Activated CD4-positive, alpha-beta T cell treated with anti-CD3 and anti-CD28 coated beads for 36 hours (primary cell): ENCODE measurements around the gene TSPAN14. TPM values are rescaled to one million over a fixed set of nuclear protein-coding genes. Genes with fewer than 3 reads are reported as not detected.

Experiments
- ATAC-seq: fragments of 200-7000 bp; cut with Tn5 transposase; one replicate; pipeline ENCODE4 v1.10.0; 2021; ENCODE audit warnings: mild to moderate bottlenecking, moderate library complexity
- CTCF ChIA-PET: fragments of 350-600 bp; sonication (Branson Sonifier 250); formaldehyde crosslinking; loops from one replicate; lab custom pipeline; 2021; ENCODE audit warnings: antibody characterized with exemption; lab: Charles Lee
- POLR2A ChIA-PET: fragments of 350-600 bp; sonication (Branson Sonifier 250); formaldehyde crosslinking; loops from one replicate; lab custom pipeline; 2021; ENCODE audit warnings: antibody characterized with exemption, inconsistent platforms; lab: Charles Lee
- DNase-seq: peaks from one replicate; pipeline ENCODE4 v3.0.0-alpha.2; 2020
- H3K27ac Mint-ChIP-seq: one replicate; pipeline ENCODE4 v1.8.0; 2021; ENCODE audit warnings: mixed read lengths
- H3K27me3 Mint-ChIP-seq: one replicate; pipeline ENCODE4 v1.8.0; 2021; ENCODE audit warnings: mixed read lengths
- H3K36me3 Mint-ChIP-seq: one replicate; pipeline ENCODE4 v1.8.0; 2021; ENCODE audit warnings: low read depth, mixed read lengths
- H3K4me1 Mint-ChIP-seq: one replicate; pipeline ENCODE4 v1.8.0; 2021; ENCODE audit warnings: mixed read lengths
- H3K4me3 Mint-ChIP-seq: one replicate; pipeline ENCODE4 v1.8.0; 2021; ENCODE audit warnings: mild to moderate bottlenecking, moderate library complexity, mixed read lengths
- H3K9me3 Mint-ChIP-seq: one replicate; pipeline ENCODE4 v1.8.0; 2021; ENCODE audit warnings: low read depth, mixed read lengths
- intact Hi-C, 2 experiments: fragments of 100-400 bp; cut with DNase I in 1 of 2; cut with micrococcal nuclease in 1 of 2; formaldehyde crosslinking; loops; one replicate each; pipeline versions ENCODE4 v1.14.2 to v1.15.1; 2022 to 2024; cut with DNase I, micrococcal nuclease
- total RNA-seq, 2 experiments: library from RNA; stranded (reverse); gene quantifications; one replicate each; pipeline ENCODE4 v1.2.3, GENCODE V29; 2021

Gene TSPAN14
- total RNA-seq, 2 experiments from 2014 or later = 37.6 to 43.8 TPM

GRCh38 chr10:80486785-80487420 is 32.8 kb downstream of the TSPAN14 start:
- Mint-ChIP-seq H3K9me3 (no peaks in the 10 kb centered on the region), H3K36me3 (peaks cover 40% of the 10 kb centered on the region), H3K4me3 (peak overlapping the region; percentile 54), H3K4me1 (peaks cover 97% of the 10 kb centered on the region), H3K27me3 (no peaks in the 10 kb centered on the region), H3K27ac (peak overlapping the region; percentile 95)
- intact Hi-C loops = loop anchor here in 1 of 2 experiments (1.0 kb wide), 1 partner anchor 28 kb away; no protein-coding TSS in a partner anchor
- ATAC-seq (no peak), DNase-seq (peak; percentile 18)
- ChIA-PET POLR2A (interaction anchor here (1.4 to 2.7 kb wide), 2 partner anchors 13 kb away, joined by 5 to 18 read pairs; no protein-coding TSS in a partner anchor), CTCF (interaction anchor here (1.2 to 9.0 kb wide), 7 partner anchors 13 to 43 kb away, joined by 3 to 122 read pairs (median 10); no protein-coding TSS in a partner anchor)

GRCh38 chr10:80487421-80487785 is 33.3 kb downstream of the TSPAN14 start:
- intact Hi-C loops = loop anchor here in 1 of 2 experiments (1.0 kb wide), 1 partner anchor 28 kb away; no protein-coding TSS in a partner anchor

DNA sequence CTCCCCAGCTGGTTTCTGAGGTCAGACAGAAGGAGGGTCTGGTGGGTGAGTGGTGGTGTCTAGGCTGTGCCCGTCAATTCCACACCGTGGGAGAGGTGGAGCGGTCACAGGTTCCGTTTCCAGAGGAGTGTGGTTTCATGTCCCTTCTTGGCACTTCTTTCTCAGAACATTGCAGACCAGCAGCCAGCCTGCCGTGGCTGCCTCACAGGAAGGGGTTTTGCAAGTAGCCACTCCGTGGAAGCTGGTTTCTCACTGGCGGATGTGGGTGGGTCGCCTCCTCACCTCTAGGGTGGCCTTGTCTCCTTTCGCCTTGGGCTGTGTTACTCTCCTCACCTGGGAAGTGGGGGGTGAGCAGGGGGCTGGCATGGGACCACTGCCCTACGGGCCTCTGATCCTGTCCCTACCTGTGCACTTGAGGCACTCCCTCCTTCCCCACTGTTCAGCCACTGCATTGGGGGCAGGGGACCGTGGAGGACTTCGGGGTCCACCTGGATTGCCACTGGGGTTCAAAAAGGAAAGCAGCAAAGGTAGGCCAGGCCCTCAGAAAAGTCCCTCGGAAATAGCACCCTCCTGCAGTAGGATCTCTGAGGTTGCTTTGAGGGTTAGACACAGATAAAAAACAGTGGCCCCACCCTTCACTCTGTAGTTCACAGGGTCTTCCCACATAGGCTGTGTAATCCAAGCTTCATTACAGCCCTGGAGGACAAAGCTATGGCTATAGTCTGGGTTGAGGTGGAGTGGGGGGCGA is 33.9 kb downstream of the TSPAN14 start:
- ChIA-PET CTCF (interaction anchor here (0.6 to 9.0 kb wide), 5 partner anchors 13 to 104 kb away, joined by 3 to 122 read pairs (median 10); no protein-coding TSS in a partner anchor), POLR2A (interaction anchor here (1.0 to 1.4 kb wide), 2 partner anchors 12 to 17 kb away, joined by 3 to 5 read pairs; no protein-coding TSS in a partner anchor)
- H3K9me3 Mint-ChIP-seq = no peaks in the 10 kb centered on the region
- H3K27me3 Mint-ChIP-seq = no peaks in the 10 kb centered on the region
- intact Hi-C loops = loop anchor here in 1 of 2 experiments (1.0 kb wide), 1 partner anchor 29 kb away; no protein-coding TSS in a partner anchor
- H3K4me1 Mint-ChIP-seq = peaks cover 99% of the 10 kb centered on the region
- DNase-seq = peak; percentile 73
- H3K27ac Mint-ChIP-seq = peak overlapping the region; percentile 91
- peak overlapping the region; percentile 54 for H3K4me3 Mint-ChIP-seq
- H3K36me3 Mint-ChIP-seq = peaks cover 48% of the 10 kb centered on the region
- ATAC-seq = peak; percentile 34

More at GRCh38 chr10:80487421-80487785, 33.3 kb downstream of the TSPAN14 start:
- POLR2A ChIA-PET = interaction anchor here (1.0 to 1.4 kb wide), 2 partner anchors 13 to 17 kb away, joined by 3 to 5 read pairs; no protein-coding TSS in a partner anchor
- ATAC-seq (no peak), DNase-seq (no peak)
- H3K36me3 Mint-ChIP-seq = peaks cover 45% of the 10 kb centered on the region
- H3K4me3 Mint-ChIP-seq = peak overlapping the region; percentile 54
- no peaks in the 10 kb centered on the region for H3K9me3 Mint-ChIP-seq
- H3K27me3 Mint-ChIP-seq = no peaks in the 10 kb centered on the region
- peak overlapping the region; percentile 91 for H3K27ac Mint-ChIP-seq
- H3K4me1 Mint-ChIP-seq = peaks cover 97% of the 10 kb centered on the region
- CTCF ChIA-PET = interaction anchor here (1.2 to 9.0 kb wide), 5 partner anchors 14 to 28 kb away, joined by 3 to 122 read pairs (median 10); no protein-coding TSS in a partner anchor

DNA sequence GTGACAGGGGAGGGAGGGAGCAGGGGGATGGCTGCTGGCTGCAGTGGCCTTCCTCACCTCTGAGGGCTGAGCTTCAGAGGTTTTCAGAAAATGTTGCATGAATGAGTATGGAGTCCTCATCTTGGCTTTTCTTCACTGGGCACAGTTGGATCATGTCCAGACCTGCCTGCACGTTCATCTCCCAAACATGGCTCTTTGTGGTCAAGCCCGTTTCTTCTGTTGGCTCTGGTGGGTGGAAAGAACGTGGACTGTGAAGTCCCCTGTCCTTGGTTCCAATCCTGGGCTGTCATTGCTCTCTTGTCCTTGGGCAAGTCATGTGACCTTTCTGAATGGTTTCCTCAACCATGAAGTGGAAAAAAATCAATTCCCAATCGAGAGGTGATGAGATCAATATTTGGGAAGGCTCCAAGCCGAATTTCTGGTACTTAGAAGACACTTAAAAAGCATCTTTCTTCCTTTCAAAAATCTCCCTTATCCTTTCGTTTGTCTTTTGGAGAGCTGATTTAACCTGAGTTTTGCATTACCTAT is 34.5 kb downstream of the TSPAN14 start:
- Mint-ChIP-seq H3K36me3 (peaks cover 46% of the 10 kb centered on the region), H3K4me3 (no peak overlapping the region), H3K27ac (peak overlapping the region; percentile 91), H3K27me3 (no peaks in the 10 kb centered on the region), H3K9me3 (no peaks in the 10 kb centered on the region), H3K4me1 (peaks cover 99% of the 10 kb centered on the region)
- intact Hi-C loops = no loop called here
- ChIA-PET CTCF (interaction anchor here (0.7 to 9.0 kb wide), 4 partner anchors 13 to 104 kb away, joined by 3 to 122 read pairs (median 16); no protein-coding TSS in a partner anchor), POLR2A (no interaction called here)
- peak; percentile 5 for DNase-seq
- no peak for ATAC-seq

DNA sequence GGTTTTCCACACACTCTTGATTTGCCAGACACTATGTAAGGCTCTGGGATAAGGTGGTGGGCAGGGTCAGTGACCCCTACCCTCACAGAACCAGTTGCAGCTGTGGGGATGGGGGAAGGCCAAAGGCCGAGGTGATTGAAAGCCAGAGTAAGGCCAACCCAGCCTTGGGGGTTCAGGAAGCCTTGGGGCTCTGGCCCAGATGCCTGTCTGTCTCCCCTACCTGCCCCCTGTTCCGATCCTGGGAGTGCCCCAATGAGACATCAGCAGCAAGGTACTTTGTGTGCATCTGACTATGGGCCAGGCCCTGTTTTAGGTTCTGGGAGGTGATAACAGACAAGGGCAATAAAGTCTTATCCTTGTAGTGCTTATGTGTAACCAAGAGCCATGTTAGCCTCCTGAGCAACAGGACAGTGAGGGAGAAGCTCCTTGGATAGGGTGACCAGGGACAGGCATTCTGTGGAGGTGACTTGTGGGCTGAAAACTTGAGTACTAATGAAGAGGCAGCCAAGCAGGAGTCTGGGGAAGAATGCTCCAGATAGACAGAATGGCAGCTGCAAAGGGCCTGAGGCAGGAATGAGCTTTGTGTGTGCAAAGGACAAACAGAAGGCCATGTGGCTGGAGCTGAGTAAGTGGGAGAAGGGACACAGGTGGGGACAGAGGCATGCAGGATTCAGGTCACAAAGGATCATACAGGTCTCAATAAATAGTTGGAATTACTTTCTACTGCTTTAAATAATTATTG is 35.4 kb downstream of the TSPAN14 start:
- POLR2A ChIA-PET = no interaction called here
- Mint-ChIP-seq H3K4me1 (peaks cover 100% of the 10 kb centered on the region), H3K27ac (peak overlapping the region; percentile 91), H3K9me3 (no peaks in the 10 kb centered on the region), H3K4me3 (no peak overlapping the region), H3K36me3 (peaks cover 46% of the 10 kb centered on the region), H3K27me3 (no peaks in the 10 kb centered on the region)
- intact Hi-C loops = no loop called here
- ATAC-seq (no peak), DNase-seq (no peak)
- CTCF ChIA-PET = interaction anchor here (0.6 to 9.0 kb wide), 5 partner anchors 12 to 70 kb away, joined by 3 to 122 read pairs (median 4); no protein-coding TSS in a partner anchor

DNA sequence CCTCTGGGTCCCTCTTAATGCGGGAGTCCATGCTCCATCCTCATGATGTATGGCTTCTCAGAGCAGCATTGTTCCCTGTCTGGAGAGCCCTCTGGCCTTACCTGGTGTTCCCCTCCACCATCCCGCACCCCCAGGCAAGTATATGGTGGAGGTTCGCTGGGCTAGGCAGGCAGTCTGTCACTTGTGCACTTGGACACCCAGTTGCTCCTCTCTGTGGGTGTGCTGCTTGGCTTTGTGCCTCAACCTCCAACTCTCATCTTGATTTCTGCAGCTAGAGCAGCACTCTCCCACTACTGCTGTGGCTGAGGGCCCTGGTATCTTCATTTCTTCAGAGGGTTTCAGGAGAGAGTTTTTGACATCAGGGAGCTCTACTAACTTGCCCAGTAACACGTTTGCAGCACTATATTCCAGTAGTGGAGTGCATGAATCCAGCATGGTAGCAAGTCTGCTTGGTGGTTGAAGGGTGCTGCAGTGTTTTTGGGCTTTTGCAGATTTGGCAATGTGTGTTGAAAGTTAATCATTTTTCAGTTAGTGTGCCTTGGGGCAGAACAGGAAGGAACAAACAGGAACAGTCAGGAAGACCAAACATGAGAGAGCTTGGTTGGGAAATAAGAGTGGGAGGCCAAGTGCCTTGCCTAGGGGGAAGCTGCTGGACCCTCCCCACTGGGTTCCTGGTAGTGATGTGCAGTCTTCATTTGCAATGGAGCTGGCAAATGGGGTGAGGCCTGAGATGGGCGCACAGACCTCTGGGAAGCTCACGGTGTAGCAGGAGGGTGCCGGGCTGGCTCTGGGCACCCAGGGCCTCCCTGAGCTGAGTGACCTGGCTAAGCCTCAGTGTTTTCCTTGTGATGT is 37.4 kb downstream of the TSPAN14 start:
- POLR2A ChIA-PET = no interaction called here
- peaks cover 59% of the 10 kb centered on the region for H3K36me3 Mint-ChIP-seq
- intact Hi-C loops = no loop called here
- H3K4me3 Mint-ChIP-seq = no peak overlapping the region
- peaks cover 4% of the 10 kb centered on the region for H3K9me3 Mint-ChIP-seq
- H3K27ac Mint-ChIP-seq = peak overlapping the region; percentile 62
- no peaks in the 10 kb centered on the region for H3K27me3 Mint-ChIP-seq
- no peak for DNase-seq
- no peak for ATAC-seq
- H3K4me1 Mint-ChIP-seq = peaks cover 100% of the 10 kb centered on the region
- CTCF ChIA-PET = interaction anchor here (0.7 to 9.0 kb wide), 6 partner anchors 9 to 113 kb away, joined by 3 to 122 read pairs (median 3); partner anchors contain the start of gene PRXL2A

- Mint-ChIP-seq H3K27me3 (no peaks in the 10 kb centered on the region), H3K9me3 (peaks cover 9% of the 10 kb centered on the region), H3K4me3 (peak overlapping the region; percentile 11), H3K36me3 (peaks cover 69% of the 10 kb centered on the region), H3K27ac (peak overlapping the region; percentile 90), H3K4me1 (peaks cover 100% of the 10 kb centered on the region)
- intact Hi-C loops = loop anchor here in 1 of 2 experiments (1.0 kb wide), 1 partner anchor 8 kb away; no protein-coding TSS in a partner anchor
- ATAC-seq (no peak), DNase-seq (no peak)
- POLR2A ChIA-PET = interaction anchor here (1.0 kb wide), 1 partner anchor 21 kb away, joined by 6 read pairs; no protein-coding TSS in a partner anchor
- CTCF ChIA-PET = interaction anchor here (0.7 to 1.3 kb wide), 6 partner anchors 13 to 116 kb away, joined by 3 to 7 read pairs (median 4); no protein-coding TSS in a partner anchor
Observed at GRCh38 chr10:80492848-80493521, 38.9 kb downstream of the TSPAN14 start.

GRCh38 chr10:80493522-80494051 is 39.5 kb downstream of the TSPAN14 start:
- Mint-ChIP-seq H3K27ac (peak overlapping the region; percentile 90), H3K4me1 (peaks cover 100% of the 10 kb centered on the region), H3K27me3 (no peaks in the 10 kb centered on the region), H3K9me3 (peaks cover 9% of the 10 kb centered on the region), H3K4me3 (peak overlapping the region; percentile 11), H3K36me3 (peaks cover 67% of the 10 kb centered on the region)
- ATAC-seq (peak; percentile 74), DNase-seq (no peak)
- CTCF ChIA-PET = interaction anchor here (1.2 to 1.3 kb wide), 6 partner anchors 12 to 115 kb away, joined by 3 to 7 read pairs (median 4); no protein-coding TSS in a partner anchor
- intact Hi-C loops = loop anchor here in 1 of 2 experiments (1.0 kb wide), 1 partner anchor 8 kb away; no protein-coding TSS in a partner anchor
- POLR2A ChIA-PET = interaction anchor here (1.0 kb wide), 1 partner anchor 21 kb away, joined by 6 read pairs; no protein-coding TSS in a partner anchor
